Inflammatory macrophage treated with lipopolysaccharide for 1 hour (primary cell): ENCODE measurements around the gene RNF182.
A peak's percentile ranks its signal among the peaks of the same experiment; 100 is the strongest.
"Not testable (repeated sequence)": the region's sequence is repeated elsewhere in the genome, so short reads cannot be mapped to it uniquely, and the experiment has no call there.

Source experiments
- DNase-seq, 2 donors: peaks; one replicate each; pipeline ENCODE4 v3.0.0-alpha.2; 2020 to 2022

The RNF182 gene

GRCh38 chr6:14004258-14004657, 79.5 kb downstream of the RNF182 start:
- DNase-seq, result no peak

- no peak for DNase-seq
Observed at GRCh38 chr6:14008809-14009208, 84.1 kb downstream of the RNF182 start.

- no peak for DNase-seq
Observed at GRCh38 chr6:14009431-14009830, 84.7 kb downstream of the RNF182 start.

GRCh38 chr6:14010275-14010674, 85.5 kb downstream of the RNF182 start:
- no peak for DNase-seq

- DNase-seq, result peak; percentile 41 to 47
Observed at GRCh38 chr6:14012313-14013030, 87.7 kb downstream of the RNF182 start.

- no peak for DNase-seq
Observed at GRCh38 chr6:14015964-14016363, 91.2 kb downstream of the RNF182 start.

- DNase-seq, result no peak
Observed at GRCh38 chr6:14016432-14016831, 91.7 kb downstream of the RNF182 start.

- peak; percentile 10 to 30 for DNase-seq
Observed at GRCh38 chr6:14016935-14017625, 92.3 kb downstream of the RNF182 start.

GRCh38 chr6:14017626-14018475, 93.1 kb downstream of the RNF182 start:
- DNase-seq, result no peak

GRCh38 chr6:14018559-14018958, 93.8 kb downstream of the RNF182 start:
- DNase-seq, result not testable (repeated sequence)

- DNase-seq, result peak; percentile 28 to 29
Observed at GRCh38 chr6:14020551-14020950, 95.8 kb downstream of the RNF182 start.

- DNase-seq, result no peak
Observed at GRCh38 chr6:14021449-14021848, 96.7 kb downstream of the RNF182 start.

- DNase-seq, result no peak
Observed at GRCh38 chr6:14022673-14023072, 97.9 kb downstream of the RNF182 start.

- no peak for DNase-seq
Observed at GRCh38 chr6:14023855-14024254, 99.1 kb downstream of the RNF182 start.

- peak; percentile 65 to 70 for DNase-seq
Observed at GRCh38 chr6:14025160-14025559, 100.4 kb downstream of the RNF182 start.

- DNase-seq, result no peak
Observed at GRCh38 chr6:14026831-14027539, 102.2 kb downstream of the RNF182 start.

- DNase-seq, result no peak
Observed at GRCh38 chr6:14028631-14029030, 103.9 kb downstream of the RNF182 start.

GRCh38 chr6:14029605-14030004, 104.9 kb downstream of the RNF182 start:
- DNase-seq, result no peak
